ENCODE data around the gene UCHL3. TPM values are rescaled to one million over a fixed set of nuclear protein-coding genes. Genes with fewer than 3 reads are reported as not detected.

Gene UCHL3
- polyA plus RNA-seq (2013, experiment 1 of 2): 87.3 TPM
- polyA plus RNA-seq (2013, experiment 2 of 2): 84.9 TPM

GRCh38 chr13:75549262-75550158 lies at the start of gene UCHL3:
Gene UCHL3, plus strand, starts transcription at chr13:75549791. Its CDS starts 30 bp downstream, at chr13:75549821.
- H3K4ac ChIP-seq (ENCODE audit: low read depth, low read length): no peak within 1 kb of the TSS
- no peak within 1 kb of the TSS for H3K27ac ChIP-seq (ENCODE audit: low read depth, low read length)
- no peaks in the 10 kb centered on the region for H3K27me3 ChIP-seq (ENCODE audit: insufficient read depth, low read length, poor library complexity)
- H3K18ac ChIP-seq (ENCODE audit: low read length): peak within 1 kb of the TSS; percentile 54
- no peaks in the 10 kb centered on the region for H3K4me1 ChIP-seq (ENCODE audit: control insufficient read depth, low read depth, low read length)
- DNase-seq: peak; percentile 96
- H2BK120ac ChIP-seq (ENCODE audit: low read depth, low read length): no peak within 1 kb of the TSS
- H2BK5ac ChIP-seq (ENCODE audit: low read length): no peak within 1 kb of the TSS
- H2BK15ac ChIP-seq (replicated peaks; ENCODE audit: low read depth): no peak within 1 kb of the TSS
- WGBS (ENCODE audit: extremely low coverage, insufficient coverage, low lambda C conversion rate): no CpG with 5 or more reads among the region's 74 CpGs
- peak within 1 kb of the TSS; percentile 94 for H3K4me3 ChIP-seq (ENCODE audit: low read length)
- H3K79me2 ChIP-seq (ENCODE audit: control insufficient read depth, insufficient read depth, low read length): peaks cover 4% of the 10 kb centered on the region
- H3K79me1 ChIP-seq (ENCODE audit: low read length): peaks cover 7% of the 10 kb centered on the region
- H2AK5ac ChIP-seq (ENCODE audit: low read length): no peak within 1 kb of the TSS
- no peak within 1 kb of the TSS for H4K5ac ChIP-seq (ENCODE audit: low read length)
- peak within 1 kb of the TSS; percentile 95 for H3K4me2 ChIP-seq (ENCODE audit: low read length)
- H3K56ac ChIP-seq (ENCODE audit: low read length): peak within 1 kb of the TSS; percentile 92
- H3K23ac ChIP-seq (ENCODE audit: low read length): peak within 1 kb of the TSS; percentile 25
- H4K8ac ChIP-seq (ENCODE audit: low read depth, low read length): no peak within 1 kb of the TSS
- peak within 1 kb of the TSS; percentile 86 for H3K9ac ChIP-seq (ENCODE audit: low read length)
- H3K36me3 ChIP-seq (ENCODE audit: control insufficient read depth, insufficient read depth, low read length): no peaks in the 10 kb centered on the region

- no peak overlapping the region for H3K4me2 ChIP-seq (ENCODE audit: low read length)
- H3K36me3 ChIP-seq (ENCODE audit: control insufficient read depth, insufficient read depth, low read length): no peaks in the 10 kb centered on the region
- H3K4me3 ChIP-seq (ENCODE audit: low read length): no peak overlapping the region
- no peak overlapping the region for H3K4ac ChIP-seq (ENCODE audit: low read depth, low read length)
- no peak overlapping the region for H2AK5ac ChIP-seq (ENCODE audit: low read length)
- no CpG with 5 or more reads among the region's 3 CpGs for WGBS (ENCODE audit: extremely low coverage, insufficient coverage, low lambda C conversion rate)
- no peaks in the 10 kb centered on the region for H3K79me2 ChIP-seq (ENCODE audit: control insufficient read depth, insufficient read depth, low read length)
- H3K27me3 ChIP-seq (ENCODE audit: insufficient read depth, low read length, poor library complexity): no peaks in the 10 kb centered on the region
- no peak overlapping the region for H4K5ac ChIP-seq (ENCODE audit: low read length)
- H3K4me1 ChIP-seq (ENCODE audit: control insufficient read depth, low read depth, low read length): no peaks in the 10 kb centered on the region
- no peak overlapping the region for H3K18ac ChIP-seq (ENCODE audit: low read length)
- H3K9ac ChIP-seq (ENCODE audit: low read length): no peak overlapping the region
- H4K8ac ChIP-seq (ENCODE audit: low read depth, low read length): no peak overlapping the region
- H3K79me1 ChIP-seq (ENCODE audit: low read length): no peaks in the 10 kb centered on the region
- no peak overlapping the region for H3K56ac ChIP-seq (ENCODE audit: low read length)
- H2BK15ac ChIP-seq (replicated peaks; ENCODE audit: low read depth): no peak overlapping the region
- no peak overlapping the region for H3K27ac ChIP-seq (ENCODE audit: low read depth, low read length)
- H2BK5ac ChIP-seq (ENCODE audit: low read length): no peak overlapping the region
- H3K23ac ChIP-seq (ENCODE audit: low read length): no peak overlapping the region
- H2BK120ac ChIP-seq (ENCODE audit: low read depth, low read length): no peak overlapping the region
- DNase-seq: no peak
Measured at GRCh38 chr13:75505327-75505726, 44.3 kb upstream of the UCHL3 start.

- Histone ChIP-seq H3K23ac (ENCODE audit: low read length) (no peak overlapping the region), H3K79me2 (ENCODE audit: control insufficient read depth, insufficient read depth, low read length) (no peaks in the 10 kb centered on the region), H3K27me3 (ENCODE audit: insufficient read depth, low read length, poor library complexity) (no peaks in the 10 kb centered on the region), H4K5ac (ENCODE audit: low read length) (no peak overlapping the region), H3K27ac (ENCODE audit: low read depth, low read length) (no peak overlapping the region), H2BK5ac (ENCODE audit: low read length) (no peak overlapping the region), H3K4me2 (ENCODE audit: low read length) (no peak overlapping the region), H3K4me1 (ENCODE audit: control insufficient read depth, low read depth, low read length) (no peaks in the 10 kb centered on the region), H2BK15ac (replicated peaks; ENCODE audit: low read depth) (no peak overlapping the region), H2BK120ac (ENCODE audit: low read depth, low read length) (no peak overlapping the region), H3K4me3 (ENCODE audit: low read length) (no peak overlapping the region), H3K56ac (ENCODE audit: low read length) (no peak overlapping the region), H3K79me1 (ENCODE audit: low read length) (no peaks in the 10 kb centered on the region), H3K4ac (ENCODE audit: low read depth, low read length) (no peak overlapping the region), H4K8ac (ENCODE audit: low read depth, low read length) (no peak overlapping the region), H3K18ac (ENCODE audit: low read length) (no peak overlapping the region), H3K36me3 (ENCODE audit: control insufficient read depth, insufficient read depth, low read length) (no peaks in the 10 kb centered on the region), H2AK5ac (ENCODE audit: low read length) (no peak overlapping the region), H3K9ac (ENCODE audit: low read length) (no peak overlapping the region)
- WGBS (ENCODE audit: extremely low coverage, insufficient coverage, low lambda C conversion rate): no CpG with 5 or more reads among the region's 1 CpG
- no peak for DNase-seq
Measured at GRCh38 chr13:75506018-75506417, 43.6 kb upstream of the UCHL3 start.

- no peak overlapping the region for H3K4me3 ChIP-seq (ENCODE audit: low read length)
- H3K79me2 ChIP-seq (ENCODE audit: control insufficient read depth, insufficient read depth, low read length): no peaks in the 10 kb centered on the region
- H2BK5ac ChIP-seq (ENCODE audit: low read length): no peak overlapping the region
- no peak overlapping the region for H3K23ac ChIP-seq (ENCODE audit: low read length)
- no peak overlapping the region for H2AK5ac ChIP-seq (ENCODE audit: low read length)
- no peak overlapping the region for H4K8ac ChIP-seq (ENCODE audit: low read depth, low read length)
- no CpG with 5 or more reads among the region's 10 CpGs for WGBS (ENCODE audit: extremely low coverage, insufficient coverage, low lambda C conversion rate)
- no peak overlapping the region for H3K27ac ChIP-seq (ENCODE audit: low read depth, low read length)
- no peak overlapping the region for H3K4ac ChIP-seq (ENCODE audit: low read depth, low read length)
- no peaks in the 10 kb centered on the region for H3K36me3 ChIP-seq (ENCODE audit: control insufficient read depth, insufficient read depth, low read length)
- H3K4me1 ChIP-seq (ENCODE audit: control insufficient read depth, low read depth, low read length): no peaks in the 10 kb centered on the region
- no peak overlapping the region for H3K9ac ChIP-seq (ENCODE audit: low read length)
- no peaks in the 10 kb centered on the region for H3K27me3 ChIP-seq (ENCODE audit: insufficient read depth, low read length, poor library complexity)
- H3K18ac ChIP-seq (ENCODE audit: low read length): no peak overlapping the region
- no peak overlapping the region for H2BK15ac ChIP-seq (replicated peaks; ENCODE audit: low read depth)
- no peak overlapping the region for H2BK120ac ChIP-seq (ENCODE audit: low read depth, low read length)
- H3K79me1 ChIP-seq (ENCODE audit: low read length): no peaks in the 10 kb centered on the region
- H4K5ac ChIP-seq (ENCODE audit: low read length): no peak overlapping the region
- H3K56ac ChIP-seq (ENCODE audit: low read length): no peak overlapping the region
- H3K4me2 ChIP-seq (ENCODE audit: low read length): no peak overlapping the region
- DNase-seq: no peak
Measured at GRCh38 chr13:75507027-75508001, 42.3 kb upstream of the UCHL3 start.

- H2AK5ac ChIP-seq (ENCODE audit: low read length): no peak overlapping the region
- DNase-seq: no peak
- no CpG with 5 or more reads among the region's 6 CpGs for WGBS (ENCODE audit: extremely low coverage, insufficient coverage, low lambda C conversion rate)
- H3K27ac ChIP-seq (ENCODE audit: low read depth, low read length): no peak overlapping the region
- no peak overlapping the region for H2BK15ac ChIP-seq (replicated peaks; ENCODE audit: low read depth)
- no peaks in the 10 kb centered on the region for H3K79me1 ChIP-seq (ENCODE audit: low read length)
- H3K56ac ChIP-seq (ENCODE audit: low read length): no peak overlapping the region
- no peaks in the 10 kb centered on the region for H3K27me3 ChIP-seq (ENCODE audit: insufficient read depth, low read length, poor library complexity)
- no peaks in the 10 kb centered on the region for H3K79me2 ChIP-seq (ENCODE audit: control insufficient read depth, insufficient read depth, low read length)
- no peak overlapping the region for H3K18ac ChIP-seq (ENCODE audit: low read length)
- no peaks in the 10 kb centered on the region for H3K4me1 ChIP-seq (ENCODE audit: control insufficient read depth, low read depth, low read length)
- no peak overlapping the region for H3K4me3 ChIP-seq (ENCODE audit: low read length)
- peak overlapping the region; percentile 24 for H3K23ac ChIP-seq (ENCODE audit: low read length)
- H2BK5ac ChIP-seq (ENCODE audit: low read length): no peak overlapping the region
- H3K4me2 ChIP-seq (ENCODE audit: low read length): no peak overlapping the region
- no peak overlapping the region for H3K9ac ChIP-seq (ENCODE audit: low read length)
- H3K4ac ChIP-seq (ENCODE audit: low read depth, low read length): no peak overlapping the region
- H4K5ac ChIP-seq (ENCODE audit: low read length): no peak overlapping the region
- no peaks in the 10 kb centered on the region for H3K36me3 ChIP-seq (ENCODE audit: control insufficient read depth, insufficient read depth, low read length)
- no peak overlapping the region for H2BK120ac ChIP-seq (ENCODE audit: low read depth, low read length)
- H4K8ac ChIP-seq (ENCODE audit: low read depth, low read length): no peak overlapping the region
Measured at GRCh38 chr13:75508002-75508548, 41.5 kb upstream of the UCHL3 start.

All from mesendoderm (in vitro differentiated cells).